Neural cell (in vitro differentiated cells): ENCODE data around the gene CTSA. TPM values are rescaled to one million over a fixed set of nuclear protein-coding genes. Genes with fewer than 3 reads are reported as not detected.

Source experiments
- H2AFZ ChIP-seq: fragments of 200-600, 300-800 bp; sonication (generic), shearing (Covaris generic); 2 replicates; pipeline ENCODE4 v1.6.0; 2014; ENCODE audit warnings: low read depth, mild to moderate bottlenecking, antibody characterized with exemption, low read length, moderate library complexity
- H3F3A ChIP-seq: fragments of 200-600 bp; shearing (Covaris generic); 2 replicates; pipeline ENCODE4 v1.6.1; 2016; ENCODE audit warnings: mild to moderate bottlenecking, moderate library complexity, mixed read lengths, antibody characterized with exemption, low read length; ENCODE audit not compliant: insufficient read depth, poor library complexity, severe bottlenecking
- H3K27ac ChIP-seq: fragments of 200-600, 300-800 bp; sonication (generic), shearing (Covaris generic); 2 replicates; pipeline ENCODE4 v1.5.1; 2014; ENCODE audit warnings: mild to moderate bottlenecking, low read length, moderate library complexity
- H3K27me3 ChIP-seq: fragments of 300-800, 200-600 bp; sonication (generic), shearing (Covaris generic); 2 replicates; pipeline ENCODE4 v1.6.0; 2014; ENCODE audit warnings: mild to moderate bottlenecking, low read depth, low read length, moderate library complexity; ENCODE audit not compliant: insufficient read depth
- H3K36me3 ChIP-seq: fragments of 300-800, 200-600 bp; sonication (generic), shearing (Covaris generic); 2 replicates; pipeline ENCODE4 v1.5.1; 2014; ENCODE audit warnings: mild to moderate bottlenecking, antibody characterized with exemption, low read length, moderate library complexity; ENCODE audit not compliant: insufficient read depth
- H3K4me2 ChIP-seq: fragments of 300-800, 200-600 bp; sonication (generic), shearing (Covaris generic); 2 replicates; pipeline ENCODE4 v1.6.0; 2014; ENCODE audit warnings: mild to moderate bottlenecking, low read length
- H3K4me3 ChIP-seq: fragments of 300-800, 200-600 bp; sonication (generic), shearing (Covaris generic); 2 replicates; pipeline ENCODE4 v1.5.1; 2014; ENCODE audit warnings: mild to moderate bottlenecking, low read length, moderate library complexity
- H3K79me2 ChIP-seq: fragments of 200-600 bp; shearing (Covaris generic); replicated peaks from 2 replicates; pipeline ENCODE4 v1.6.0; 2014; ENCODE audit warnings: mild to moderate bottlenecking, low read length, moderate library complexity; ENCODE audit not compliant: insufficient read depth
- H3K9ac ChIP-seq: fragments of 300-800, 200-600 bp; sonication (generic), shearing (Covaris generic); 2 replicates; pipeline ENCODE4 v1.6.1; 2016; ENCODE audit warnings: mild to moderate bottlenecking, low read length, mixed read lengths
- H3K9me2 ChIP-seq: fragments of 200-600 bp; shearing (Covaris generic); 2 replicates; pipeline ENCODE4 v1.6.1; 2016; ENCODE audit warnings: mild to moderate bottlenecking, low read length, mixed read lengths; ENCODE audit not compliant: insufficient read depth
- H3K9me3 ChIP-seq: fragments of 200-600, 300-800 bp; sonication (generic), shearing (Covaris generic); 2 replicates; pipeline ENCODE4 v1.6.1; 2016; ENCODE audit warnings: mild to moderate bottlenecking, mixed run types, low read length, moderate library complexity, mixed read lengths
- H4K20me1 ChIP-seq: fragments of 200-600 bp; shearing (Covaris generic); 2 replicates; pipeline ENCODE4 v1.6.1; 2016; ENCODE audit warnings: mild to moderate bottlenecking, mixed run types; ENCODE audit not compliant: insufficient read depth
- EP300 ChIP-seq: fragments of 450-650 bp; conservative IDR thresholded peaks from 2 replicates; pipeline ENCODE4 v1.6.1; 2014; ENCODE audit warnings: antibody characterized with exemption, mild to moderate bottlenecking, moderate library complexity; ENCODE audit not compliant: poor library complexity, severe bottlenecking
- EZH2 ChIP-seq: fragments of 200-600, 300-800 bp; shearing (Covaris generic), sonication (generic); IDR thresholded peaks from 2 replicates; pipeline ENCODE4 v1.6.1; 2014; ENCODE audit warnings: antibody characterized with exemption, low read length, borderline replicate concordance, mild to moderate bottlenecking; ENCODE audit not compliant: insufficient read depth, poor library complexity, severe bottlenecking
- MXI1 ChIP-seq: fragments of 450-650 bp; conservative IDR thresholded peaks from 2 replicates; pipeline ENCODE4 v1.6.1; 2014; ENCODE audit warnings: antibody characterized with exemption, mild to moderate bottlenecking; ENCODE audit not compliant: poor library complexity, severe bottlenecking
- POLR2AphosphoS5 ChIP-seq: IDR thresholded peaks from 2 replicates; pipeline ENCODE4 v1.6.1; 2012
- RAD21 ChIP-seq: fragments of 450-650 bp; conservative IDR thresholded peaks from 2 replicates; pipeline ENCODE4 v1.6.1; 2014; ENCODE audit warnings: antibody characterized with exemption, mild to moderate bottlenecking, moderate library complexity
- SMC3 ChIP-seq: fragments of 450-650 bp; conservative IDR thresholded peaks from 2 replicates; pipeline ENCODE4 v1.6.1; 2014; ENCODE audit warnings: antibody characterized with exemption, mild to moderate bottlenecking, moderate library complexity; ENCODE audit not compliant: poor library complexity
- TAF1 ChIP-seq: IDR thresholded peaks from 2 replicates; pipeline ENCODE4 v1.6.1; 2012; ENCODE audit warnings: low read depth
- polyA plus RNA-seq: library from polyadenylated mRNA; depleted of rRNA; stranded (reverse); fragments of >200 nt; gene quantifications from 2 replicates; pipeline ENCODE4 v1.2.3, GENCODE V29; 2014
- TF ChIP-seq, protein P1 (sequence below): IDR thresholded peaks from 2 replicates; pipeline ENCODE4 v1.6.1; 2012; ENCODE audit warnings: borderline replicate concordance

CTSA gene
- polyA plus RNA-seq, 1 donor from 2014 or later: 25.7 TPM

DNA sequence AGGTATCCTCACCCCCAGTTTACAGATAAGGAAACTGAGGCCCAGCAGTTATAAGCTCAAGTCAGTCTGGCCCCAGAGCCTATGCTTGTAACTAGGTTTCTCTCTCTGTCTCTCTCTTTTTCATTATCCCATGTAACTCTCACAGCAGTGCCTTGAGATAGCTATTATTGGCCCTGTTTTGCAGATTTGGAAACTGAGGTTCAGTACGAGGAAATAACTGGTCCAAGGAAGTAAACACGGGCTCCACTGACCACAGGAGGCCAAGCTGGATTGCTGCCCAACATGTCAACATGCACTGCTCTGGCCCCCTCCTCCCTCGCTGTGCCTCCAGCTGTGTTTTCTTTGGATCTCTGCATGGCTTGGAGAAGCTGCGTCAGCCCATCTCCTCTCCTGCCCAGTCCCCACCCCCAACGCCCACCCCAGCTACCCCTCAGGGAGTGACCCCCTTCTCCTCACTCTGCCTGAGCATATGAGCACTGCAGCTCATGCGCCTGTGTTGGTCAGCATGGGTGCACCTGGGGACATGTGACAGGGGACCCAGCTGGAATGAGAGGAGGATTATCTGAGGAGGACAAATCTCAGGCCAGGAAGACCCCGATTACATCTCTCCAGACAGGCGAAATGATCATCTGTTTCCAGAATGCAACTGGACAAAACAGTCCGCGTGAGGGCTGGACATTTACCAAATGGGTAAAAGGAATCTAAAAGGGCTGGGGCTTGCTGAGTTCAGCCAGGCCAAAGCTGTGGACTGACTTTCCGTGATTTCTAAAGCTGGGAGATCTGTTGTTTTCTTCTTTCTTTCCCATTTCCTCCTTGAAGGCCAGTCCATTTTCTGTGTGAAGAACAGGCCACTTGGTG lies 28.6 kb downstream of the CTSA start:
- H3K9me3 ChIP-seq: no peaks in the 10 kb centered on the region
- no peak overlapping the region for H3K4me2 ChIP-seq
- H3K79me2 ChIP-seq: no peaks in the 10 kb centered on the region
- H2AFZ ChIP-seq: no peak overlapping the region
- H3K27me3 ChIP-seq: no peaks in the 10 kb centered on the region
- TF ChIP-seq EZH2 (no peak), MXI1 (no peak), POLR2AphosphoS5 (no peak), TAF1 (no peak), SMC3 (no peak), EP300 (no peak), RAD21 (no peak)
- TF ChIP-seq, protein P1, sequence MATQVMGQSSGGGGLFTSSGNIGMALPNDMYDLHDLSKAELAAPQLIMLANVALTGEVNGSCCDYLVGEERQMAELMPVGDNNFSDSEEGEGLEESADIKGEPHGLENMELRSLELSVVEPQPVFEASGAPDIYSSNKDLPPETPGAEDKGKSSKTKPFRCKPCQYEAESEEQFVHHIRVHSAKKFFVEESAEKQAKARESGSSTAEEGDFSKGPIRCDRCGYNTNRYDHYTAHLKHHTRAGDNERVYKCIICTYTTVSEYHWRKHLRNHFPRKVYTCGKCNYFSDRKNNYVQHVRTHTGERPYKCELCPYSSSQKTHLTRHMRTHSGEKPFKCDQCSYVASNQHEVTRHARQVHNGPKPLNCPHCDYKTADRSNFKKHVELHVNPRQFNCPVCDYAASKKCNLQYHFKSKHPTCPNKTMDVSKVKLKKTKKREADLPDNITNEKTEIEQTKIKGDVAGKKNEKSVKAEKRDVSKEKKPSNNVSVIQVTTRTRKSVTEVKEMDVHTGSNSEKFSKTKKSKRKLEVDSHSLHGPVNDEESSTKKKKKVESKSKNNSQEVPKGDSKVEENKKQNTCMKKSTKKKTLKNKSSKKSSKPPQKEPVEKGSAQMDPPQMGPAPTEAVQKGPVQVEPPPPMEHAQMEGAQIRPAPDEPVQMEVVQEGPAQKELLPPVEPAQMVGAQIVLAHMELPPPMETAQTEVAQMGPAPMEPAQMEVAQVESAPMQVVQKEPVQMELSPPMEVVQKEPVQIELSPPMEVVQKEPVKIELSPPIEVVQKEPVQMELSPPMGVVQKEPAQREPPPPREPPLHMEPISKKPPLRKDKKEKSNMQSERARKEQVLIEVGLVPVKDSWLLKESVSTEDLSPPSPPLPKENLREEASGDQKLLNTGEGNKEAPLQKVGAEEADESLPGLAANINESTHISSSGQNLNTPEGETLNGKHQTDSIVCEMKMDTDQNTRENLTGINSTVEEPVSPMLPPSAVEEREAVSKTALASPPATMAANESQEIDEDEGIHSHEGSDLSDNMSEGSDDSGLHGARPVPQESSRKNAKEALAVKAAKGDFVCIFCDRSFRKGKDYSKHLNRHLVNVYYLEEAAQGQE: no peak
- H3K9ac ChIP-seq: no peak overlapping the region
- H3K27ac ChIP-seq: no peak overlapping the region
- no peaks in the 10 kb centered on the region for H4K20me1 ChIP-seq
- H3F3A ChIP-seq: no peaks in the 10 kb centered on the region
- H3K9me2 ChIP-seq: no peaks in the 10 kb centered on the region
- H3K36me3 ChIP-seq: no peaks in the 10 kb centered on the region
- no peak overlapping the region for H3K4me3 ChIP-seq

DNA sequence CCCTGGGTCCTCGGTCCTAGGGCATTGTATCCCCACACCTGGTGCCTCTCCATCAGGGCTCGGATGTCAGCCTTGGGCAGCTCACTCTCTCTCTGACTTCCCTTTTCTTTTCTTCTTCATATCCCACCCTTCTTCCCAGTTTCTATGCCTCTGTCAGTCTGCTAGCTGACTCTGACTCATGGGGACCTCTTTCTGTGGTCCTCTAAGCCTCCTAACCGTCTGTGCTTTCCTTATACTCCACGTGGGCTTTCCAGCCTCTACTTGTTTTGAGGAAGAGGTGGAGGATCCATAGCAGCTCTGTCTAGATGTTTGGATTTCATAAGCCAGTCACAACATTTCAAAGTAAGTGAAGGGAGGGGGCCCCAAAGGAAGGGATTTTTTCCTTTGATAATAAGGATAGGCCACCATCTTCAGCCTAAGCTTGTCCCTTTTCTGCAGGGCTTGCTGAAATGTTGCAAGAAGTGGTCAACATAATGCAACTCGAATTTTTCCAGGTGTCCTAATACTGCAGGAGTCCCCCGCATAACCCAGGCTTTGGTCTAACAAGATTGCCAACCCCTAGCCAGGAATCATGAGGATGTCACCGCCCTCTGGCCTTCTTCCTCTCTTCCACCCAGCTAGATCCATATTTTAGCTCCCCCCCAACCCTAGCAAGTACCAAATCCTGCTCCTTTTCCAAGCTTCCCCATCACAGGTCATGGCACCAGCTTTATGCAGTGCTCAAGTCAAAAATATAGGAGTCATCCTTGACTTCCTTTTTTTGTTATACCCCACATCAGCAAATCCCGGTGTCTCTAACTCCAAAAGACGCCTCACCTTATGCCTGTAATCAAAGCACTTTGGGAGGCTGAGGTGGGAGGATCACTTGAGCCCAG lies 29.6 kb downstream of the CTSA start:
- Histone ChIP-seq H2AFZ (no peak overlapping the region), H3K27ac (no peak overlapping the region)

More for the DNA sequence above, 29.6 kb downstream of the CTSA start:
- Histone ChIP-seq H3K9me2 (no peaks in the 10 kb centered on the region), H3K79me2 (no peaks in the 10 kb centered on the region), H3K9me3 (no peaks in the 10 kb centered on the region), H3K4me2 (no peak overlapping the region), H3K27me3 (no peaks in the 10 kb centered on the region), H3F3A (no peaks in the 10 kb centered on the region), H3K9ac (no peak overlapping the region), H3K4me3 (no peak overlapping the region), H3K36me3 (no peaks in the 10 kb centered on the region), H4K20me1 (no peaks in the 10 kb centered on the region)
- TF ChIP-seq, protein P1: no peak
- TF ChIP-seq EP300: no peak
- TF ChIP-seq TAF1: no peak
